GM10248 (cell line): Measurements from ENCODE around the gene TADA1.
"Not testable (repeated sequence)": the region's sequence is repeated elsewhere in the genome, so short reads cannot be mapped to it uniquely, and the experiment has no call there.

ENCODE experiments used
- CTCF ChIA-PET: fragments of 300-600 bp; sonication (Branson Sonifier 250); formaldehyde crosslinking; extraction: SDS; loops from one replicate; lab custom pipeline; 2021; ENCODE audit warnings: antibody characterized with exemption; lab: Yijun Ruan, JAX
- POLR2A ChIA-PET: fragments of 350-650 bp; sonication (Branson Sonifier 250); formaldehyde crosslinking; extraction: SDS; loops from one replicate; lab custom pipeline; 2020; ENCODE audit warnings: antibody characterized with exemption; lab: Yijun Ruan, JAX
- DNase-seq: peaks from one replicate; pipeline ENCODE4 v3.0.0; 2012; ENCODE audit errors: extremely low spot score
- CTCF ChIP-seq: IDR thresholded peaks from 2 replicates; pipeline ENCODE4 v1.5.1; 2012; ENCODE audit warnings: mild to moderate bottlenecking, low read depth; ENCODE audit errors: extremely low read depth, missing control alignments, control extremely low read depth

Gene TADA1

GRCh38 chr1:166843322-166843721 is 32.7 kb downstream of the TADA1 start:
- no peak for DNase-seq
- ChIA-PET POLR2A (no interaction called here), CTCF (interaction anchor here (1.8 kb wide), 1 partner anchor 18 kb away, joined by 4 read pairs; no protein-coding TSS in a partner anchor)
- TF ChIP-seq CTCF: no peak

- no peak for DNase-seq
- TF ChIP-seq CTCF: no peak
- ChIA-PET CTCF (interaction anchor here (1.0 to 2.4 kb wide), 3 partner anchors 8 to 70 kb away, joined by 4 to 8 read pairs (median 6); no protein-coding TSS in a partner anchor), POLR2A (no interaction called here)
These were observed 35.5 kb downstream of the TADA1 start for GRCh38 chr1:166840309-166841274.

- POLR2A ChIA-PET: no interaction called here
- peak; percentile 63 for DNase-seq
- peak; percentile 42 for TF ChIP-seq CTCF
- CTCF ChIA-PET: interaction anchor here (0.7 to 2.4 kb wide), 10 partner anchors 9 to 1472 kb away, joined by 3 to 8 read pairs (median 4); partner anchors contain the start of gene TADA1
These were observed 36.3 kb downstream of the TADA1 start for GRCh38 chr1:166839600-166840308.

- CTCF ChIA-PET: interaction anchor here (0.6 to 2.4 kb wide), 11 partner anchors 9 to 1471 kb away, joined by 3 to 8 read pairs (median 4); partner anchors contain the start of gene TADA1
These were observed 37.1 kb downstream of the TADA1 start, which contains the start of gene POGK for GRCh38 chr1:166838766-166839599. POGK (plus strand) TSS chr1:166839475; CDS start chr1:166840957, 1,482 bp downstream.

GRCh38 chr1:166836733-166837132 is 39.3 kb downstream of the TADA1 start:
- ChIA-PET CTCF (interaction anchor here (0.7 to 2.2 kb wide), 2 partner anchors 23 to 73 kb away, joined by 3 to 6 read pairs; no protein-coding TSS in a partner anchor), POLR2A (no interaction called here)
- no peak for TF ChIP-seq CTCF
- no peak for DNase-seq

More at GRCh38 chr1:166838766-166839599, 37.1 kb downstream of the TADA1 start, which contains the start of gene POGK:
- no peak for TF ChIP-seq CTCF
- peak; percentile 94 for DNase-seq
- POLR2A ChIA-PET: no interaction called here

- POLR2A ChIA-PET, DNase-seq, CTCF ChIA-PET: not testable (repeated sequence)
These were observed 46.3 kb downstream of the TADA1 start for GRCh38 chr1:166829762-166830161.
